Muscle of leg (tissue), 11 donors: ENCODE results near the gene TCP11L2. TPM values are rescaled to one million over a fixed set of nuclear protein-coding genes. Genes with fewer than 3 reads are reported as not detected.
"Not testable (repeated sequence)": the region's sequence is repeated elsewhere in the genome, so short reads cannot be mapped to it uniquely, and the experiment has no call there.

Experiments used
- DNase-seq: peaks from one replicate; pipeline ENCODE4 v3.0.0; 2013
- H3K27ac ChIP-seq: one replicate; pipeline ENCODE4 v1.5.1; 2013; ENCODE audit warnings: mild to moderate bottlenecking, low read length, control low read depth
- H3K27me3 ChIP-seq: one replicate; pipeline ENCODE4 v1.6.1; 2013; ENCODE audit warnings: low read length; ENCODE audit not compliant: control insufficient read depth, insufficient read depth
- H3K36me3 ChIP-seq: one replicate; pipeline ENCODE4 v1.6.1; 2013; ENCODE audit warnings: low read length; ENCODE audit not compliant: control insufficient read depth, insufficient read depth
- H3K4me1 ChIP-seq: one replicate; pipeline ENCODE4 v1.6.1; 2013; ENCODE audit warnings: low read length; ENCODE audit not compliant: control insufficient read depth, insufficient read depth
- H3K4me3 ChIP-seq: one replicate; pipeline ENCODE4 v1.5.1; 2013; ENCODE audit warnings: low read length, control low read depth
- H3K9me3 ChIP-seq: replicated peaks from 2 replicates; pipeline ENCODE4 v1.6.1; 2013; ENCODE audit warnings: low read depth, low read length; ENCODE audit not compliant: control insufficient read depth
- WGBS: methylation state at CpG from one replicate; pipeline ENCODE4 v1.1.5; 2013; ENCODE audit warnings: missing lambda C conversion rate; ENCODE audit not compliant: insufficient coverage; 5-methylcytosine and 5-hydroxymethylcytosine counted together
- polyA plus RNA-seq, 8 donors: library from polyadenylated mRNA; unstranded; fragments of 120-200 nt; gene quantifications; one replicate each; pipeline versions ENCODE4 v1.2.1 to v1.2.3, GENCODE V29; 2013; ENCODE audit warnings: inconsistent platforms in 1 of 8, low replicate concordance in 1 of 8; ENCODE audit not compliant: insufficient read length in 8 of 8, insufficient read depth in 1 of 8
- total RNA-seq: library from RNA; stranded (reverse); fragments of 120-200 nt; gene quantifications from one replicate; pipeline ENCODE4 v1.2.4, GENCODE V29; 2013

The TCP11L2 gene
- total and polyA plus RNA-seq, 9 donors, result 6.7 to 17.1 (median 8.6) TPM

GRCh38 chr12:106358396-106359241 is 56.1 kb downstream of the TCP11L2 start:
- Histone ChIP-seq H3K27ac (peak overlapping the region; percentile 97), H3K27me3 (no peaks in the 10 kb centered on the region), H3K36me3 (no peaks in the 10 kb centered on the region), H3K9me3 (no peaks in the 10 kb centered on the region), H3K4me1 (peaks cover 5% of the 10 kb centered on the region), H3K4me3 (peak overlapping the region; percentile 78)
- 0% methylated on average over 3 of the region's 17 CpGs for WGBS
- DNase-seq, result no peak

- Histone ChIP-seq H3K27ac (no peak overlapping the region), H3K4me3 (no peak overlapping the region), H3K36me3 (peaks cover 6% of the 10 kb centered on the region), H3K9me3 (no peaks in the 10 kb centered on the region), H3K4me1 (peaks cover 5% of the 10 kb centered on the region), H3K27me3 (no peaks in the 10 kb centered on the region)
- 72% methylated on average over 5 of the region's 7 CpGs for WGBS
- DNase-seq, result no peak
Observed at GRCh38 chr12:106359646-106360399, 57.3 kb downstream of the TCP11L2 start.

- H3K36me3 ChIP-seq, result peaks cover 6% of the 10 kb centered on the region
- H3K27me3 ChIP-seq, result no peaks in the 10 kb centered on the region
- H3K9me3 ChIP-seq, result no peaks in the 10 kb centered on the region
- no peak overlapping the region for H3K27ac ChIP-seq
- 79% methylated on average over 4 of the region's 5 CpGs for WGBS
- H3K4me1 ChIP-seq, result peaks cover 5% of the 10 kb centered on the region
- no peak for DNase-seq
- no peak overlapping the region for H3K4me3 ChIP-seq
Observed at GRCh38 chr12:106360400-106360994, 58.0 kb downstream of the TCP11L2 start.

GRCh38 chr12:106362971-106363370 is 60.4 kb downstream of the TCP11L2 start:
- WGBS, result 89% methylated on average over 2 of the region's 4 CpGs
- H3K36me3 ChIP-seq, result peaks cover 10% of the 10 kb centered on the region
- H3K9me3 ChIP-seq, result no peaks in the 10 kb centered on the region
- H3K27ac ChIP-seq, result no peak overlapping the region
- no peak overlapping the region for H3K4me3 ChIP-seq
- H3K4me1 ChIP-seq, result peaks cover 5% of the 10 kb centered on the region
- H3K27me3 ChIP-seq, result no peaks in the 10 kb centered on the region
- DNase-seq, result no peak

- DNase-seq, result no peak
- H3K27ac ChIP-seq, result no peak overlapping the region
- no peaks in the 10 kb centered on the region for H3K4me1 ChIP-seq
- no peaks in the 10 kb centered on the region for H3K9me3 ChIP-seq
- no peaks in the 10 kb centered on the region for H3K27me3 ChIP-seq
- H3K36me3 ChIP-seq, result peaks cover 10% of the 10 kb centered on the region
- H3K4me3 ChIP-seq, result no peak overlapping the region
- 87% methylated on average over 3 of the region's 4 CpGs for WGBS
Observed at GRCh38 chr12:106364261-106364660, 61.7 kb downstream of the TCP11L2 start.

GRCh38 chr12:106369624-106370346 is 67.3 kb downstream of the TCP11L2 start:
- Histone ChIP-seq H3K27me3 (no peaks in the 10 kb centered on the region), H3K27ac (no peak overlapping the region), H3K4me1 (no peaks in the 10 kb centered on the region), H3K36me3 (peaks cover 14% of the 10 kb centered on the region), H3K4me3 (no peak overlapping the region), H3K9me3 (no peaks in the 10 kb centered on the region)
- DNase-seq, result no peak
- WGBS, result 97% methylated on average over 4 of the region's 6 CpGs

GRCh38 chr12:106378788-106379187 is 76.3 kb downstream of the TCP11L2 start:
- Histone ChIP-seq H3K4me3 (no peak overlapping the region), H3K27me3 (no peaks in the 10 kb centered on the region), H3K27ac (no peak overlapping the region), H3K9me3 (peaks cover 9% of the 10 kb centered on the region), H3K4me1 (no peaks in the 10 kb centered on the region), H3K36me3 (peaks cover 35% of the 10 kb centered on the region)
- no peak for DNase-seq
- no CpG with 5 or more reads among the region's 4 CpGs for WGBS

- DNase-seq, result no peak
- H3K36me3 ChIP-seq, result peaks cover 38% of the 10 kb centered on the region
- WGBS, result no CpG with 5 or more reads among the region's 1 CpG
Observed at GRCh38 chr12:106380954-106381353, 78.4 kb downstream of the TCP11L2 start.

GRCh38 chr12:106381866-106382265 is 79.3 kb downstream of the TCP11L2 start:
- peaks cover 34% of the 10 kb centered on the region for H3K36me3 ChIP-seq

More at GRCh38 chr12:106380954-106381353, 78.4 kb downstream of the TCP11L2 start:
- H3K4me1 ChIP-seq, result no peaks in the 10 kb centered on the region
- H3K27ac ChIP-seq, result no peak overlapping the region
- peaks cover 9% of the 10 kb centered on the region for H3K9me3 ChIP-seq
- H3K27me3 ChIP-seq, result no peaks in the 10 kb centered on the region
- H3K4me3 ChIP-seq, result no peak overlapping the region

More at GRCh38 chr12:106381866-106382265, 79.3 kb downstream of the TCP11L2 start:
- 60% methylated on average over 1 of the region's 4 CpGs for WGBS
- not testable (repeated sequence) for H3K4me1 ChIP-seq, H3K4me3 ChIP-seq, H3K27ac ChIP-seq, DNase-seq, H3K27me3 ChIP-seq, H3K9me3 ChIP-seq
